Mesodermal cell (in vitro differentiated cells): ENCODE measurements around the gene TERF2IP.

ENCODE experiments used
- H3K27ac ChIP-seq: 2 replicates; pipeline ENCODE4 v1.7.0; 2013; ENCODE audit warnings: mild to moderate bottlenecking, low read depth, low read length, moderate library complexity; ENCODE audit not compliant: severe bottlenecking
- H3K36me3 ChIP-seq: 2 replicates; pipeline ENCODE4 v1.7.1; 2013; ENCODE audit warnings: mild to moderate bottlenecking, low read length, moderate library complexity; ENCODE audit not compliant: control insufficient read depth, insufficient read depth
- H3K4me1 ChIP-seq: one replicate; pipeline ENCODE4 v1.7.1; 2013; ENCODE audit warnings: mild to moderate bottlenecking, low read length; ENCODE audit not compliant: insufficient read depth, control insufficient read depth, poor library complexity, severe bottlenecking
- H3K4me3 ChIP-seq: 2 replicates; pipeline ENCODE4 v1.7.0; 2013; ENCODE audit warnings: low read length, control low read depth, mild to moderate bottlenecking; ENCODE audit not compliant: insufficient read depth, poor library complexity, severe bottlenecking; ENCODE audit errors: extremely low read depth
- H3K9me3 ChIP-seq: 2 replicates; pipeline ENCODE4 v1.7.1; 2013; ENCODE audit warnings: mild to moderate bottlenecking, low read length, moderate library complexity; ENCODE audit not compliant: control insufficient read depth
- WGBS, 2 experiments: methylation state at CpG; one replicate each; pipeline ENCODE4 v1.1.5; 2013; ENCODE audit warnings: missing lambda C conversion rate in 2 of 2; ENCODE audit not compliant: insufficient coverage in 2 of 2; 5-methylcytosine and 5-hydroxymethylcytosine counted together

The TERF2IP gene

DNA sequence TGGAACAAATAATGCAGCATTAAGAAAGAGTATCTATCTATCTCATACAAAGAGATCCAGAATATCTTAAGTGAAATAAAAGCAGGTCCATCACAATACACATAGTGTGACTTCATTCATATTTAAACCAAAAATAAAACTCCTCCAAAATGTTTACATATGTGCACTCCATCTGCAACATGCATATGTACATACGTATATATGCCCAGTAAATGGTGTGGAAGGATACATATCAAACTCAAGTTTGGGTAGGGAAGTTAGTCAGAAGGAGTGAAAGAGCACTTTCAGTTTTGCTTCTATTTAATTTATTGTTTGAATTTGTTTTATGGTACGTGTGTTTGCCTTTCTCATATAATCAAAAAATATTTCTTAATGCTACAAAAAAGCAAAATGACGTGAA is 12.5 kb upstream of the TERF2IP start:
- H3K4me3 ChIP-seq, result no peak overlapping the region
- no peaks in the 10 kb centered on the region for H3K9me3 ChIP-seq
- H3K27ac ChIP-seq, result no peak overlapping the region
- 80 to 89% methylated on average over 1 of the region's 3 CpGs for WGBS, 2 experiments
- peaks cover 96% of the 10 kb centered on the region for H3K36me3 ChIP-seq
- H3K4me1 ChIP-seq, result no peaks in the 10 kb centered on the region

DNA sequence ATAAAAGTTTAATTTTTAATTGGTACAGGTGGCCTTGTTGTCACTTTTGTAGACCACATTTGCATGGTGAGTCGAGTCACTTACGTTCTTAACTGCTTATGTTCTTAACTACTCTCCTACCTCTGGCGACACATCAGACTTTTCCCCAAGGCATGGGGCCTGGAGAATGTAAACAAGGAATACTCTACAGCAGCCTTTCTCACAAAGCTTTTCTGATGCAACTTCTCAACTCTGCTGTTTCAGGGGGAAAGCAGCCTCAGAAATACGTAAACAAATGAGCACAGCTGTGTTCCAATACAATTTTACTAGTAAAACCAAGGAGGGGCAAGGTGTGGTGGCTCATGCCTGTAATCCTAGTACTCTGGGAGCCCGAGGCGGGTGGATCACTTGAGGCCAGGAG is 7.0 kb upstream of the TERF2IP start:
- peak overlapping the region; percentile 73 for H3K27ac ChIP-seq
- H3K9me3 ChIP-seq, result no peaks in the 10 kb centered on the region
- no peak overlapping the region for H3K4me3 ChIP-seq
- H3K4me1 ChIP-seq, result no peaks in the 10 kb centered on the region
- peaks cover 93% of the 10 kb centered on the region for H3K36me3 ChIP-seq
- WGBS, 2 experiments, result 85 to 100% methylated on average over 3 to 4 of the region's 6 CpGs

DNA sequence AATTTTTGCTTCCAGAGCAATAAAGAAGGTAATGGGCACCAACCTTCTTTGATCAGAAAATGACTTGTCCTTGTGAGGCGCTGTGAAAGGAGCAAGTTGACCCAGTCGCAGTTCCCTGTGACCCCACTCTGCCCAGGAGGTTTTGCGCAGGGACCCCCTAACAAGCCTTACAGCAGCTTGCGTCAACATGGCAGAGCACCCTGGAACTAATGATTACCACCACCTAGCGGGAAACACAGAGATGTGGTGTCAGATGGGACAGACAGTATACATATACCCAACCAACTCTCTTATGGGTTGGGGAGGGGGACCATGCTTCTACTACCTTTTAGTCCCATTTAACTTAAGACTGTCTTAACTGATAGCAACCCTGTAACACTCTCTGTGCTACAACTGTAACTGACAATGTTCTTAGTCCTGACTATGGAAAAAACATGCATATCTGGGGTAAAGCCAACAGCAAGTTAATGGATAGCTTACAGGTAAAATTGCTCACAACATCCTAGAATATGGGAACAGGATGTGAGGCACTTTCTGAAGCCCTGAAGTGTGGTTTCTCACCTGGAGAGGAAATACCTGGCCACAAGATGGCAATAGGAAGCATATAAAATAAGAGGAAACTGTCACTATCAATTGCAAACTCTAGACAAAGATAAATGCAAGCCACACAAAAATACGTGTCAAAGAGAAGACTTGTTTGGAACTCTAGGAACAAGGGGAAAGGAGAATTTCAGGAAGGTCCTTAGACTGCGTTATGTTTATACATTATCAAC is 3.1 kb upstream of the TERF2IP start:
- no peak overlapping the region for H3K27ac ChIP-seq
- H3K4me3 ChIP-seq, result no peak overlapping the region
- H3K36me3 ChIP-seq, result peaks cover 63% of the 10 kb centered on the region
- WGBS, 2 experiments, result 100% methylated on average over 3 of the region's 7 CpGs
- no peaks in the 10 kb centered on the region for H3K9me3 ChIP-seq
- peaks cover 5% of the 10 kb centered on the region for H3K4me1 ChIP-seq

DNA sequence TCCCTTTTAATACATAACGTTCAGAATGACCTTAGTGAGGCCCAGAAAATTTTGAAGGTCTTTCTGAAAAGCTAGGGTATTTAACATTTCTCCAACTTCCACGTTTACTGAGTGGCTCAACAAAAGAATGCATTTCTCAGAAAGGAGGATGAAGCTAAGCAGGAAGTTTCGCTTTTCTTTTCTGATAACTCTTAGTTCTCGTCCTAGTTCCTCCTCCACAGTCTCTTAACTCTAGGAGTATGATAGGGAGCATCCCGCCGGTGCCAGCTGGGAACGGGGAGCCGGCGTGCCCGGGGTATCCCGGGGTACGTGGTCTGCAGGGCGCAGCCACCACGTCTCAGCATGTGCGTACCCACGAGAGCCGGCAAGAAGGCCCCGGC is 471 bp upstream of the TERF2IP start:
- peak overlapping the region; percentile 64 for H3K27ac ChIP-seq
- H3K36me3 ChIP-seq, result peaks cover 43% of the 10 kb centered on the region
- H3K4me1 ChIP-seq, result peaks cover 12% of the 10 kb centered on the region
- H3K9me3 ChIP-seq, result no peaks in the 10 kb centered on the region
- H3K4me3 ChIP-seq, result peak overlapping the region; percentile 97
- WGBS, 2 experiments, result 0% methylated on average over 15 to 17 of the region's 18 CpGs

DNA sequence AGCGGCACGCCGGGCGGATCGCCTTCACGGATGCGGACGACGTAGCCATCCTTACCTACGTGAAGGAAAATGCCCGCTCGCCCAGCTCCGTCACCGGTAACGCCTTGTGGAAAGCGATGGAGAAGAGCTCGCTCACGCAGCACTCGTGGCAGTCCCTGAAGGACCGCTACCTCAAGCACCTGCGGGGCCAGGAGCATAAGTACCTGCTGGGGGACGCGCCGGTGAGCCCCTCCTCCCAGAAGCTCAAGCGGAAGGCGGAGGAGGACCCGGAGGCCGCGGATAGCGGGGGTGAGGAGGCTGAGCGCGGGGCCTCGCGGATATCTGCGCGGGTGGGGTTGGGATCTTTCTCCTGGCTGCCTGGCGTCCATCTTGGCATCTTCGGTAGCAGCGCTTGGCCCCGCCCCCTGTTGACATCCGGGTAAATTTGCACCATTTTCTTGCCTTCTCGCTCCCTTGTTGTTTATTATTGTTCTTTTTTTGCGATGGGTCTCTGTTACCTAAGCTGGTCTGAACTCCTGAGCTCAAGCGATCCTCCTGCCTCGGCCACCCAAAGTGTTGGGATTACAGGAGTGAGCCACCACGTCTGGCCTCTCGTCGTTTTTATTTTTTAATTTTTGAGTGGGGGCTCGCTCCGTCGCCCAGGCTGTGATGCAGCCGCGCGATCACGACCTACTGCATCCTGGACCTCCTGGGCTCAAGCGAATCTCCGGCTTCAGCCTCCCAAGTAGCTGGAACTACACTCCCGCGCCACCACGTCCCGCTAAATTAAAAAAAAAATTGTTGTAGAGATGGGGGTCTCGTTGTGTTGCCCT is 898 bp downstream of the TERF2IP start:
- peaks cover 34% of the 10 kb centered on the region for H3K36me3 ChIP-seq
- no peaks in the 10 kb centered on the region for H3K9me3 ChIP-seq
- H3K4me1 ChIP-seq, result peaks cover 12% of the 10 kb centered on the region
- peak overlapping the region; percentile 97 for H3K4me3 ChIP-seq
- 0 to 1% methylated on average over 47 to 53 of the region's 62 CpGs for WGBS, 2 experiments
- H3K27ac ChIP-seq, result peak overlapping the region; percentile 75

DNA sequence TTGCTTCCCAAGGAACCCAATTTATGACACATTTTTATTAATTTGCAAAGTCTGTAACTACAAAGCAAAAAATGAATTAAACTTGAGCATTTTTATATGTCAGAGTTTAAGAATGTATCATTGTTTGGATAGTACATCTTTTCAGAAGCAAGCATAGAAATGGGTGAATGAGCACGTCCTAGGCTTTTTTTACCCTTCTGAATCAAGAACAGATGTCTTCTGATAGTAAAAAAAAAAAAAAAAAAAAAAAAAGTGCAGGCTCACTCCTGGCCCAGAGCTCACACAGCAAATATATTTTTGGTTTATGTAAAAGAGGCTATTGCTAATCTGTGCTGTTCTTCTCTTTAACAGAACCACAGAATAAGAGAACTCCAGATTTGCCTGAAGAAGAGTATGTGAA is 6.3 kb downstream of the TERF2IP start:
- H3K4me3 ChIP-seq, result no peak overlapping the region
- no CpG with 5 or more reads among the region's 1 CpG for WGBS, 2 experiments
- H3K27ac ChIP-seq, result no peak overlapping the region
- peaks cover 59% of the 10 kb centered on the region for H3K36me3 ChIP-seq
- no peaks in the 10 kb centered on the region for H3K9me3 ChIP-seq
- peaks cover 8% of the 10 kb centered on the region for H3K4me1 ChIP-seq

DNA sequence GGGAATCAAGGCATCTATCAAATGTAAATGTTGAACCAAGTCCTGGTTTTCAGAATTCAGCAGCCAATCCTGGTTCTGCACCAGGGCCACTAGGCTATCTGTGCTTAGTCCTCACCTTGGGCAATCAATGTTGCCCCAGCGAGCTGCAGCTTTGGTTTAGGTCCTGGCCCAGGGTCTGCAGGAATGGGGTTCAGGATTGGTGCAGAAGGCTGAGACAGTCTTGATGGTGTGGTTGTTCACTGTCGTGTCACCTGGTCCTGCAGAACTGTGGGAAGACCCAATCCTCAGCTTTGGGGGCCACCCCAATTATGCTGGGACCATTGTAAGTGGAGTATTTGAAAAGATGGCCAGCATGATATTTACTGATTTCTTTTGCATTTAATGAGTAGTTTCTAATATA is 10.6 kb downstream of the TERF2IP start:
- H3K27ac ChIP-seq, result no peak overlapping the region
- no peak overlapping the region for H3K4me3 ChIP-seq
- H3K9me3 ChIP-seq, result no peaks in the 10 kb centered on the region
- H3K4me1 ChIP-seq, result no peaks in the 10 kb centered on the region
- H3K36me3 ChIP-seq, result peaks cover 63% of the 10 kb centered on the region
- 80 to 100% methylated on average over 2 of the region's 2 CpGs for WGBS, 2 experiments

DNA sequence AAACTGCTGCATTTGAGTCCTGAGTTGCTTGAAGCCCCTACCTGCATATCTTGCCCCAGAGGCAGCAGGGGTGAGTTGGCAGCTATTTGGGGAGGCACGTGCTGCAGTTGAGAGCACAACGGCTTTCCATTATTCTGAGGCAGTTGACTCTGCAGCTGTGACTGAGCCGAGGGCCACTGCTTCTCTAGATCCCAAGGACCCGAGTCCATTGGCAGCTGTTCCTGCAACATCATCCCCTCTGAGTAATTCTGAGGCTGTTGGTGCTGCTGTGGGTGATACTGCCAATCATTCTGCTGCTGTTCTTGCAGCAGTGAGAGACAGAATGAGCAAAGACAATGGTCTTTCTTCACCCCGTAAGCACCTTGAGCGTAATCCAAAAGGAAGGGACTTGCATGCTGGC is 12.7 kb downstream of the TERF2IP start:
- 91 to 100% methylated on average over 4 to 6 of the region's 6 CpGs for WGBS, 2 experiments

DNA sequence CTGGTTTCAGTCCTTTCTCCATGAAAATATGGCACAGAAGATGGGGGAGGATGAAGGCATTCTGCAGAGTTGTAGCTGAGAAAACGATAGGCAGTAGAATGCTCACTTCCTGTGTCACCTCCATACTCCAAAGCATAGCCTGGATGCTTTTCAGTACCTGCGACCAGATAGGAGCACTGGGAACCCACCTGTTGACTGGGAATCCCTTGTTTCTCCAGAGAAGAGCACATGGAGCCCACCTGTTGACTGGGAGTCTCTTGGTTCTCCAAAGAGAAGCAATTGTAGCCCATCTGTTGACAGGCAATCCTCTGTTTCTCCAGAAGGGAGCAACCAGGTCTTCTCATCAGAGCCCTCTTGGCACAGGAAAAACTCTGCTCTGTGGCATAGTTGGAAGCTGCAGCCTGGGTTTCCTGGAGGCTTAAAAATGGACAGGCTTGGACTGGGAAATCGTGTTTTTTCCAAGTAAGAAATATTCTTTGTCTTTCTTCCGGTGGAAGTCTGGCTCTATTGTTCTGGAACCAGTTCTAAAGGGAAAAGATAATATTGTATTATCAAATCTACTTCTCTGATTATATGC is 13.2 kb downstream of the TERF2IP start:
- Histone ChIP-seq H3K4me1 (no peaks in the 10 kb centered on the region), H3K27ac (no peak overlapping the region), H3K36me3 (peaks cover 38% of the 10 kb centered on the region), H3K4me3 (no peak overlapping the region), H3K9me3 (no peaks in the 10 kb centered on the region)
- WGBS, 2 experiments, result 85 to 100% methylated on average over 1 to 3 of the region's 4 CpGs

More for the DNA sequence above, 12.7 kb downstream of the TERF2IP start:
- H3K27ac ChIP-seq, result no peak overlapping the region
- H3K9me3 ChIP-seq, result no peaks in the 10 kb centered on the region
- no peak overlapping the region for H3K4me3 ChIP-seq
- no peaks in the 10 kb centered on the region for H3K4me1 ChIP-seq
- H3K36me3 ChIP-seq, result peaks cover 43% of the 10 kb centered on the region

DNA sequence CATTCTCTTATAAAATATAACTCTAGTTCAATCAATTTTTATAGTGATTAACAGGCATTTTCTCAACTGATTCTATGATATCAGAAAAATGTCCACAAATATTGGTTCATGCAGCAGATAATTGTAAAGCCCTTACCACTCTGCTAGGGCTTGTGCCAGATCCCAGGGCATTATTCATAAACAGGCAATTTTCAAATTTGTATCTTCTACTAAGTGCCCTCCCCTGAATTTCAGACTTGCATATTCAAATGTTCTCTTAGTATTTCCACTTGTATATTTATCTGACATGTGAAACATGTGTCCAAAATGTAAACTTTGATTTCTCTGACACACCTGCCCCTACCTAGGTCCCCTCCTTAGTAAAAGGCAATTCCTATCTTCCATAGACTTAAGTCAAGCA is 19.9 kb downstream of the TERF2IP start:
- no peaks in the 10 kb centered on the region for H3K36me3 ChIP-seq
- no peak overlapping the region for H3K27ac ChIP-seq
- H3K4me1 ChIP-seq, result no peaks in the 10 kb centered on the region
- no peak overlapping the region for H3K4me3 ChIP-seq
- H3K9me3 ChIP-seq, result no peaks in the 10 kb centered on the region

DNA sequence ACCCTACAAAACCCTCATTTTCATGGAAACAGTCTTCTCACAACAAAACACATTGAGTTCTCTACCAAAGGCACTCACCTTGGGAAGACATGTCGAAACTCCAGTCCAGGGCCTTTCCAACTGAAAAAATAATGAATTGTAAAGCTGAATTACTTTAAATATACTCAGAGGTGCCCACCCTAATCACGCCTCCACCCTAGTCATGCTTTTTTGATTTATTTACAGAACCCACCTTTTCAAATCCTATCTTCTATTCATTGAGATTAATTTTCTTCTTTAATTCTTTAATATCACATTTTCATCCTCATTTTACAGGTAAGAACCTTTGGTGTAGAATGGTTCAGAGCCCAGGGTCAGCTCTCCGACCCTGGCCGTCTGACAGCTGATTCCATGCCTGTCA is 29.3 kb downstream of the TERF2IP start, which contains the start of gene CPHXL2:
Gene CPHXL2, minus strand, starts transcription at position 101 of the 400 bp plus-strand sequence. Its CDS starts 10 bp downstream, at position 91.
- no peaks in the 10 kb centered on the region for H3K4me1 ChIP-seq
- no peaks in the 10 kb centered on the region for H3K9me3 ChIP-seq
- H3K36me3 ChIP-seq, result no peaks in the 10 kb centered on the region
- no peak within 1 kb of the TSS for H3K27ac ChIP-seq
- no peak within 1 kb of the TSS for H3K4me3 ChIP-seq
- 92% methylated on average over 2 to 3 of the region's 4 CpGs for WGBS, 2 experiments
